ENCODE results near the gene SLC2A9.

Gene SLC2A9

GRCh38 chr4:10003666-10004065, 17.6 kb downstream of the SLC2A9 start:
- Histone ChIP-seq H3K9ac (ENCODE audit: low read depth, low read length) (no peak overlapping the region), H3K4me1 (ENCODE audit: control insufficient read depth, insufficient read depth, low read length) (peaks cover 3% of the 10 kb centered on the region), H3K36me3 (ENCODE audit: control insufficient read depth, insufficient read depth, low read length) (no peaks in the 10 kb centered on the region)

GRCh38 chr4:10002278-10002677, 19.0 kb downstream of the SLC2A9 start:
- Histone ChIP-seq H3K27me3 (ENCODE audit: control insufficient read depth, insufficient read depth, low read length) (no peaks in the 10 kb centered on the region), H3K9me3 (ENCODE audit: control insufficient read depth, insufficient read depth, low read length) (no peaks in the 10 kb centered on the region), H3K9ac (ENCODE audit: low read depth, low read length) (no peak overlapping the region), H3K4me3 (ENCODE audit: low read depth, low read length) (no peak overlapping the region), H3K36me3 (ENCODE audit: control insufficient read depth, insufficient read depth, low read length) (no peaks in the 10 kb centered on the region), H3K4me1 (ENCODE audit: control insufficient read depth, insufficient read depth, low read length) (peaks cover 1% of the 10 kb centered on the region)

More at GRCh38 chr4:10003666-10004065, 17.6 kb downstream of the SLC2A9 start:
- H3K4me3 ChIP-seq (ENCODE audit: low read depth, low read length) = no peak overlapping the region
- no peaks in the 10 kb centered on the region for H3K27me3 ChIP-seq (ENCODE audit: control insufficient read depth, insufficient read depth, low read length)
- no peaks in the 10 kb centered on the region for H3K9me3 ChIP-seq (ENCODE audit: control insufficient read depth, insufficient read depth, low read length)

- Histone ChIP-seq H3K4me1 (ENCODE audit: control insufficient read depth, insufficient read depth, low read length) (no peaks in the 10 kb centered on the region), H3K27me3 (ENCODE audit: control insufficient read depth, insufficient read depth, low read length) (no peaks in the 10 kb centered on the region), H3K9ac (ENCODE audit: low read depth, low read length) (no peak overlapping the region), H3K4me3 (ENCODE audit: low read depth, low read length) (no peak overlapping the region), H3K9me3 (ENCODE audit: control insufficient read depth, insufficient read depth, low read length) (no peaks in the 10 kb centered on the region), H3K36me3 (ENCODE audit: control insufficient read depth, insufficient read depth, low read length) (no peaks in the 10 kb centered on the region)
These were observed 19.5 kb downstream of the SLC2A9 start for GRCh38 chr4:10001757-10002156.

GRCh38 chr4:9999956-10000561, 21.2 kb downstream of the SLC2A9 start:
- Histone ChIP-seq H3K9ac (ENCODE audit: low read depth, low read length) (no peak overlapping the region), H3K4me1 (ENCODE audit: control insufficient read depth, insufficient read depth, low read length) (no peaks in the 10 kb centered on the region), H3K4me3 (ENCODE audit: low read depth, low read length) (no peak overlapping the region), H3K27me3 (ENCODE audit: control insufficient read depth, insufficient read depth, low read length) (no peaks in the 10 kb centered on the region), H3K9me3 (ENCODE audit: control insufficient read depth, insufficient read depth, low read length) (no peaks in the 10 kb centered on the region), H3K36me3 (ENCODE audit: control insufficient read depth, insufficient read depth, low read length) (no peaks in the 10 kb centered on the region)

- Histone ChIP-seq H3K9ac (ENCODE audit: low read depth, low read length) (no peak overlapping the region), H3K27me3 (ENCODE audit: control insufficient read depth, insufficient read depth, low read length) (no peaks in the 10 kb centered on the region), H3K9me3 (ENCODE audit: control insufficient read depth, insufficient read depth, low read length) (no peaks in the 10 kb centered on the region), H3K36me3 (ENCODE audit: control insufficient read depth, insufficient read depth, low read length) (no peaks in the 10 kb centered on the region), H3K4me1 (ENCODE audit: control insufficient read depth, insufficient read depth, low read length) (no peaks in the 10 kb centered on the region), H3K4me3 (ENCODE audit: low read depth, low read length) (no peak overlapping the region)
These were observed 23.4 kb downstream of the SLC2A9 start for GRCh38 chr4:9997886-9998285.

GRCh38 chr4:9996319-9997110, 24.8 kb downstream of the SLC2A9 start:
- Histone ChIP-seq H3K4me1 (ENCODE audit: control insufficient read depth, insufficient read depth, low read length) (no peaks in the 10 kb centered on the region), H3K9ac (ENCODE audit: low read depth, low read length) (no peak overlapping the region), H3K27me3 (ENCODE audit: control insufficient read depth, insufficient read depth, low read length) (no peaks in the 10 kb centered on the region), H3K9me3 (ENCODE audit: control insufficient read depth, insufficient read depth, low read length) (no peaks in the 10 kb centered on the region), H3K36me3 (ENCODE audit: control insufficient read depth, insufficient read depth, low read length) (no peaks in the 10 kb centered on the region), H3K4me3 (ENCODE audit: low read depth, low read length) (no peak overlapping the region)

GRCh38 chr4:9994246-9994847, 26.9 kb downstream of the SLC2A9 start:
- Histone ChIP-seq H3K9ac (ENCODE audit: low read depth, low read length) (no peak overlapping the region), H3K9me3 (ENCODE audit: control insufficient read depth, insufficient read depth, low read length) (no peaks in the 10 kb centered on the region), H3K27me3 (ENCODE audit: control insufficient read depth, insufficient read depth, low read length) (no peaks in the 10 kb centered on the region), H3K4me3 (ENCODE audit: low read depth, low read length) (no peak overlapping the region), H3K4me1 (ENCODE audit: control insufficient read depth, insufficient read depth, low read length) (no peaks in the 10 kb centered on the region), H3K36me3 (ENCODE audit: control insufficient read depth, insufficient read depth, low read length) (no peaks in the 10 kb centered on the region)

GRCh38 chr4:9989918-9990635, 31.2 kb downstream of the SLC2A9 start:
- peaks cover 3% of the 10 kb centered on the region for H3K27me3 ChIP-seq (ENCODE audit: control insufficient read depth, insufficient read depth, low read length)
- H3K36me3 ChIP-seq (ENCODE audit: control insufficient read depth, insufficient read depth, low read length) = no peaks in the 10 kb centered on the region
- H3K4me1 ChIP-seq (ENCODE audit: control insufficient read depth, insufficient read depth, low read length) = no peaks in the 10 kb centered on the region
- H3K9ac ChIP-seq (ENCODE audit: low read depth, low read length) = no peak overlapping the region
- no peaks in the 10 kb centered on the region for H3K9me3 ChIP-seq (ENCODE audit: control insufficient read depth, insufficient read depth, low read length)
- H3K4me3 ChIP-seq (ENCODE audit: low read depth, low read length) = no peak overlapping the region

GRCh38 chr4:9988933-9989332, 32.4 kb downstream of the SLC2A9 start:
- H3K4me1 ChIP-seq (ENCODE audit: control insufficient read depth, insufficient read depth, low read length) = no peaks in the 10 kb centered on the region
- H3K9ac ChIP-seq (ENCODE audit: low read depth, low read length) = no peak overlapping the region
- H3K9me3 ChIP-seq (ENCODE audit: control insufficient read depth, insufficient read depth, low read length) = no peaks in the 10 kb centered on the region
- H3K36me3 ChIP-seq (ENCODE audit: control insufficient read depth, insufficient read depth, low read length) = no peaks in the 10 kb centered on the region
- H3K27me3 ChIP-seq (ENCODE audit: control insufficient read depth, insufficient read depth, low read length) = peaks cover 3% of the 10 kb centered on the region
- no peak overlapping the region for H3K4me3 ChIP-seq (ENCODE audit: low read depth, low read length)

- no peak overlapping the region for H3K4me3 ChIP-seq (ENCODE audit: low read depth, low read length)
- no peaks in the 10 kb centered on the region for H3K36me3 ChIP-seq (ENCODE audit: control insufficient read depth, insufficient read depth, low read length)
- H3K9me3 ChIP-seq (ENCODE audit: control insufficient read depth, insufficient read depth, low read length) = no peaks in the 10 kb centered on the region
- peaks cover 3% of the 10 kb centered on the region for H3K27me3 ChIP-seq (ENCODE audit: control insufficient read depth, insufficient read depth, low read length)
- H3K9ac ChIP-seq (ENCODE audit: low read depth, low read length) = no peak overlapping the region
- no peaks in the 10 kb centered on the region for H3K4me1 ChIP-seq (ENCODE audit: control insufficient read depth, insufficient read depth, low read length)
These were observed 32.9 kb downstream of the SLC2A9 start for GRCh38 chr4:9988363-9988749.

- Histone ChIP-seq H3K36me3 (ENCODE audit: control insufficient read depth, insufficient read depth, low read length) (no peaks in the 10 kb centered on the region), H3K9me3 (ENCODE audit: control insufficient read depth, insufficient read depth, low read length) (no peaks in the 10 kb centered on the region), H3K27me3 (ENCODE audit: control insufficient read depth, insufficient read depth, low read length) (peaks cover 3% of the 10 kb centered on the region), H3K4me3 (ENCODE audit: low read depth, low read length) (no peak overlapping the region), H3K4me1 (ENCODE audit: control insufficient read depth, insufficient read depth, low read length) (no peaks in the 10 kb centered on the region), H3K9ac (ENCODE audit: low read depth, low read length) (no peak overlapping the region)
These were observed 33.4 kb downstream of the SLC2A9 start for GRCh38 chr4:9987749-9988362.

Data from iPS-15b (cell line).